Esophagus squamous epithelium (tissue), 5 donors: ENCODE results near the gene MAGOHB. TPM values are rescaled to one million over a fixed set of nuclear protein-coding genes. Genes with fewer than 3 reads are reported as not detected.
"Not testable (repeated sequence)": the region's sequence is repeated elsewhere in the genome, so short reads cannot be mapped to it uniquely, and the experiment has no call there.

ENCODE experiments used
- DNase-seq: peaks from one replicate; lab custom pipeline; 2025; lab: John Stamatoyannopoulos, UW
- H3K27ac ChIP-seq, 4 donors: fragments of 200-600 bp; sonication (generic); one replicate each; pipeline ENCODE4 v1.5.1; 2016 to 2019; ENCODE audit warnings: mild to moderate bottlenecking in 1 of 4
- H3K27me3 ChIP-seq, 4 donors: fragments of 200-600 bp; sonication (generic); 1 replicate in 3 of 4; 2 replicates in 1 of 4; pipeline versions ENCODE4 v1.5.1 to v1.6.0; 2017 to 2021; ENCODE audit warnings: antibody characterized with exemption in 1 of 4
- H3K36me3 ChIP-seq, 3 donors: fragments of 200-600 bp; sonication (generic); one replicate each; pipeline ENCODE4 v1.5.1; 2016 to 2019
- H3K4me1 ChIP-seq, 3 donors: fragments of 200-600 bp; sonication (generic); one replicate each; pipeline ENCODE4 v1.5.1; 2017 to 2019
- H3K4me3 ChIP-seq, 4 donors: fragments of 200-600 bp; sonication (generic); 1 replicate in 3 of 4; 2 replicates in 1 of 4; pipeline ENCODE4 v1.5.1; 2016 to 2019; ENCODE audit warnings: mild to moderate bottlenecking in 2 of 4, moderate library complexity in 1 of 4
- H3K9me3 ChIP-seq, 3 donors: fragments of 200-600 bp; sonication (generic); one replicate each; pipeline ENCODE4 v1.5.1; 2016 to 2019
- CTCF ChIP-seq, 6 experiments: fragments of 450-650 bp in 4 of 6; fragments of 200-600 bp in 2 of 6; sonication (generic) in 2 of 6; IDR thresholded peaks; one replicate each; pipeline ENCODE4 v1.5.1; 2016 to 2019; ENCODE audit warnings: antibody characterized with exemption in 6 of 6, mild to moderate bottlenecking in 4 of 6, moderate library complexity in 4 of 6
- POLR2A ChIP-seq, 4 donors: fragments of 450-650 bp; IDR thresholded peaks; one replicate each; pipeline ENCODE4 v1.6.1; 2017; ENCODE audit warnings: antibody characterized with exemption in 4 of 4, mild to moderate bottlenecking in 4 of 4, moderate library complexity in 3 of 4
- WGBS, 2 donors: methylation state at CpG; one replicate each; pipeline ENCODE4 v1.1.5; 2018; 5-methylcytosine and 5-hydroxymethylcytosine counted together
- intact Hi-C: fragments of 100-400 bp; cut with DNase I; formaldehyde crosslinking; loops from one replicate; pipeline ENCODE4 v1.15.0; 2022
- total RNA-seq, 4 donors: library from RNA; depleted of rRNA; stranded (reverse); fragments of >200 nt; gene quantifications; one replicate each; pipeline ENCODE4 v1.1.0, GENCODE V29; 2016
- donor health status: DM: yes; HTN: yes; CAD: no.

MAGOHB gene
- total RNA-seq, 4 donors from 2014 or later = 5.4 to 25.1 (median 9.8) TPM

DNA sequence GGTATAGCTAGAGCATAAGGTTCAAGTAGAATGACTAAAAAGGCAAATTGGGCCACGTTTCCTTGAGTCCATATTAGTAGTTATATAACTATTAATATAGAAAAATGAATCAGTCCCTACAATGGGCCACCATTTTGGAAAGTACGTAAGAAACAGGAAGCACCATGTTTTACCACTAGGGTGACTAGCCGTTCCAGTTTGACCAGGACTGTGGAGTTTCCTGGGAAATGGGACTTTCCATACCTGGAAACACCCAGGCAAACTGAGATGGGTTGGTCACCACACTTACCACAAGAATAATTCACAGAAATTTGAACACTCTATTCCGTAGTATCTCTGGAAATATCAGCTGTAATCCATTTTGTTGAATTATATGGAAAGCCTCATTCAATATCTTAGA lies 2.1 kb upstream of the MAGOHB start:
- Histone ChIP-seq H3K36me3 (peaks cover 0 to 29% (median 0%) of the 10 kb centered on the region in 3 donors), H3K4me3 (no peak overlapping the region), H3K27me3 (no peaks in the 10 kb centered on the region), H3K9me3 (no peaks in the 10 kb centered on the region), H3K27ac (no peak overlapping the region), H3K4me1 (peaks cover 0 to 26% (median 11%) of the 10 kb centered on the region in 3 donors)
- intact Hi-C loops = loop anchor here (10.0 kb wide), 1 partner anchor 109 kb away; the partner anchor contains the start of gene YBX3
- WGBS, 2 donors = 62 to 66% methylated on average over 4 of the region's 4 CpGs
- peak in 2 of 6 experiments; percentile 7 to 35 for TF ChIP-seq CTCF (IDR thresholded peaks at IDR 0.05)
- TF ChIP-seq POLR2A (IDR thresholded peaks at IDR 0.05) = no peak
- DNase-seq = no peak

DNA sequence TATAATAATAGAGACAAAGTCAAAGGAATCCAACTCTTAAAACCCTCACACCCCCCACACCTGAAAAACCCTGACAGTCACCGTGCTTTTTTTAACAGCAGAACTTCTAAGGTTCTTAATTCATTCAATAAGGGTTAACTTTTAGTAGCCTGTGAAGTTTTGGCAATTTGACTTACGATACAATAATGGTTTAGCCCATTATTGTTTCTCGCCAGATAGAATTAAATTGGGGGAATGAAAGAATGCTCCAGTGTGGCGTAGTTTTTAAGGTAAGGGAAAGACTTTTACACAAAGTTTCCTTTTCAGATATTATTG lies 604 bp upstream of the MAGOHB start:
- Histone ChIP-seq H3K36me3 (peaks cover 0 to 27% (median 0%) of the 10 kb centered on the region in 3 donors), H3K4me3 (peak overlapping the region; percentile 62 to 92 (median 73)), H3K27me3 (no peaks in the 10 kb centered on the region), H3K9me3 (no peaks in the 10 kb centered on the region), H3K4me1 (peaks cover 0 to 26% (median 11%) of the 10 kb centered on the region in 3 donors), H3K27ac (peak overlapping the region; percentile 87 to 96 (median 90))
- 7 to 16% methylated on average over 4 of the region's 4 CpGs for WGBS, 2 donors
- intact Hi-C loops = loop anchor here (10.0 kb wide), 1 partner anchor 111 kb away; the partner anchor contains the start of gene YBX3
- TF ChIP-seq CTCF (IDR thresholded peaks at IDR 0.05) (no peak), POLR2A (IDR thresholded peaks at IDR 0.05) (no peak)
- no peak for DNase-seq

DNA sequence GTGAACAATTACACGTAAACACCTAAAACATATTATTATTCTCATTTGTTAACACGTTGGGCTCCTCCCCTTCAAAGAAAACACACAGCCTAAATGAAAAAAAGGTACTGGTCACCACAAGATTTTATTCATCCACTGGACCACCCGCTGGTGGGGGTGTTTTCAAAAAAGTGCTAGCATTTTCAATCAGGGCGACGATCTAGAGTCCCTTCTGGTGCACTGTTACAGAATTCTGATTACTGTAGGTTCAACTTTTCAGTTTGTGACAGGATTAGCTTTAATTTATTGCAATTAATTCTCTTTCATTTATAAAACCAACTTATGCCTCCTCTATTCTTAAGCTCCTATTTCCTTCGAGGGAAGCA lies 443 bp downstream of the MAGOHB start:
- intact Hi-C loops = loop anchor here (10.0 kb wide), 1 partner anchor 112 kb away; the partner anchor contains the start of gene YBX3
- Histone ChIP-seq H3K27ac (peak overlapping the region; percentile 87 to 96 (median 90)), H3K4me1 (peaks cover 0 to 26% (median 11%) of the 10 kb centered on the region in 3 donors), H3K36me3 (peaks cover 0 to 27% (median 0%) of the 10 kb centered on the region in 3 donors), H3K4me3 (peak overlapping the region; percentile 62 to 92 (median 73)), H3K27me3 (no peaks in the 10 kb centered on the region), H3K9me3 (no peaks in the 10 kb centered on the region)
- WGBS, 2 donors = 0 to 3% methylated on average over 6 of the region's 6 CpGs
- TF ChIP-seq POLR2A (IDR thresholded peaks at IDR 0.05) = no peak
- TF ChIP-seq CTCF (IDR thresholded peaks at IDR 0.05) = no peak
- DNase-seq = no peak

DNA sequence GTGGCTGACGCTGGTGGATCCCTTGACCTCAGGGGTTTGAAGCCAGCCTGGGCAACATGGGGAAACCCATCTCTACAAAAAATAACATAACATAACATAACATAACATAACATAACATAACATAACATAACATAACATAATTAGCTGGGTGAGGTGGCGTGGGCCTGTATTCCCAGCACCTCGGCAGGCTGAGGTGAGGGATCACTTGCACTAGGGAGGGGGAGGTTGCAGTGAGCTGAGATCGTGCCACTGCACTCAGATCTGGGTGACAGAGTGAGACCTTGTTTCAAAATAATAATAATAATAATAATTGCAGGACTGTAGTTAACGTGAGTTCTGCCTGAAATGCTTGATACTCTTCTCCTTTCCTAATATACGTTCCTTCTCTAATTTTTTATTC lies 1.3 kb downstream of the MAGOHB start:
- Histone ChIP-seq H3K27ac (peak overlapping the region in 1 of 4 donors; percentile 96), H3K27me3 (no peaks in the 10 kb centered on the region), H3K4me3 (peak overlapping the region in 2 of 4 donors; percentile 62 to 83), H3K36me3 (peaks cover 0 to 32% (median 1%) of the 10 kb centered on the region in 3 donors), H3K4me1 (peaks cover 0 to 26% (median 11%) of the 10 kb centered on the region in 3 donors), H3K9me3 (no peaks in the 10 kb centered on the region)
- WGBS, 2 donors = 59 to 60% methylated on average over 6 of the region's 6 CpGs
- DNase-seq = no peak
- TF ChIP-seq CTCF (IDR thresholded peaks at IDR 0.05) (no peak), POLR2A (IDR thresholded peaks at IDR 0.05) (no peak)
- intact Hi-C loops = loop anchor here (10.0 kb wide), 1 partner anchor 113 kb away; the partner anchor contains the start of gene YBX3

DNA sequence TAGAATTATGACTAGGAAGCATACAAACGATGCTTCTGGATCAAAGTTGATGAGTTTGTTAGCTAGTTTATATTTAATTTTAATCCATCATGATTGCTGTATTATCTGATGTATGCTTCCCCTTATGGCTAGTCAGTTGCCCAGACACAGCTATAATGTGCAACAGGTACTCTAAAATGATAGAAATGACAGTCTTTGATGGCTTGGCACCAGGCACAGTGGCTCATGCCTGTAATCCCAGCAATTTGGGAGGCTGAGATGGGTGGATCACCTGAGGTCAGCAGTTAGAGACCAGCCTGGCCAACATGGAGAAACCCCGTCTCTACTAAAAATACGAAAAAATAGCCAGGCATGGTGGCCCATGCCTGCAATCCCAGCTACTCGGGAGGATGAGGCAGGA lies 2.2 kb downstream of the MAGOHB start:
- H3K27ac ChIP-seq, H3K4me3 ChIP-seq, DNase-seq, H3K9me3 ChIP-seq, H3K27me3 ChIP-seq: not testable (repeated sequence)
- H3K4me1 ChIP-seq = peaks cover 0 to 26% (median 11%) of the 10 kb centered on the region in 3 donors
- H3K36me3 ChIP-seq = peaks cover 0 to 41% (median 5%) of the 10 kb centered on the region in 3 donors
- intact Hi-C loops = loop anchor here (10.0 kb wide), 1 partner anchor 114 kb away; the partner anchor contains the start of gene YBX3
- 75 to 77% methylated on average over 3 to 4 of the region's 4 CpGs for WGBS, 2 donors
